ENCODE results near the gene CDK2AP2.

DNA sequence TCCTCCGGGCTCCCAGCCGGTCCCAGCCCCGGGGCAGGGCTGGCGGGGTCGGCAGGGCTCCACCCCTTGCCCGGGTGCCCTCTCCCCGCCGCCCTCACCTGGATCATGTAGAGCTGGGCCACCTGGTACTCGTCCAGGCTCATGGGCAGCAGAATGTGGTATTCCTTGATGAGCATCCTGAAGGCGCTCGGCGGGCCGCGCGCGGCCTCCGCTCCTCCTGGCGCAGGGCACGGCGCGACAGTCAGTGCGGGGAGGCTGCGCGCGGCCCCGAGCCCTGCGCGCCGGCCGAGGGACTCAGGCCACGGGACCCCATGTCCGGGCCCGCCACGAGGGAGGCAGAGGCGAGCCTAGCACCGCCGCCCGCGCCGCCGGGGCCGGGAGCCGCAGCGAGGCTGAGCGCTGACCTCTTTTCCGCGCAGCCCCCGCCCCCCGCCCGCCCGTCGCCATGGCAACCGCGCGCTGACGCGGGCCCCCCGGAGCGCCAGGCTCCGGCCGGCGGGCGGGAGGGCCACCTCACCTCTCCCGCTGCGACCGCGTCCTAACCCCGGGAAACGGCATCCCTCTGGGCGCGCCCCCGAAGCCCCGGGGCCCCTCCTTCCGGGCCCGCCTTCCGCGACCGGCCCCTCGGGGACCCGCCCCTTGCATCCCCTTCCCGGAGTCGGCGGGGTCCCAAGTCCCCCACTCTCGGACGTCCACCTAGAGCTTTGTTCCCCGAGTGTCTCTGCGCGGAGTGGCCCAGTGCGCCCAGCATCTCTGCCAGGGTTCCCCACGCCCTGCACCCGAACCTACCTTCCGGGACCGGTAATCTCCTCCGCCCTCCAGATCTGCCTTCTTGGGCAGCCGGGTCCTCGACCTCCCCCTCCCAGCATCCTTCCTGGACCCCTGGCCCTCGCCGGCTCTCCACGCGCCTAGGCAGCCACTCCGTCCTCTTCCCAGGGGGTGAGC, 3.7 kb downstream of the CDK2AP2 start:
- TF ChIP-seq CTCF (IDR thresholded peaks at IDR 0.05): no peak
- TF ChIP-seq POLR2A (IDR thresholded peaks at IDR 0.05): no peak
